ENCODE results near the gene ZNF141. TPM values are rescaled to one million over a fixed set of nuclear protein-coding genes. Genes with fewer than 3 reads are reported as not detected.
"Not testable (repeated sequence)": the region's sequence is repeated elsewhere in the genome, so short reads cannot be mapped to it uniquely, and the experiment has no call there.

ZNF141 gene
- total RNA-seq (2014; rRNA removed; shearing (Covaris generic)) = 11.8 and 17.4 TPM in 2 replicates

GRCh38 chr4:337143-337931, at the start of gene ZNF141:
Gene ZNF141 (plus strand): TSS chr4:337814. CDS start chr4:337984, 170 bp downstream.
- Histone ChIP-seq H3K4me1 (no peaks in the 10 kb centered on the region), H3K36me3 (0 out of 2 replicates have a peak, but pooled peaks cover 4% of the 10 kb centered on the region), H3K27me3 (no peaks in the 10 kb centered on the region), H3K4me3 (peak within 1 kb of the TSS; percentile 63), H3K9me3 (replicated peaks) (no peaks in the 10 kb centered on the region), H3K27ac (peak within 1 kb of the TSS; percentile 58)
- peak; percentile 81 to 86 for DNase-seq

DNA sequence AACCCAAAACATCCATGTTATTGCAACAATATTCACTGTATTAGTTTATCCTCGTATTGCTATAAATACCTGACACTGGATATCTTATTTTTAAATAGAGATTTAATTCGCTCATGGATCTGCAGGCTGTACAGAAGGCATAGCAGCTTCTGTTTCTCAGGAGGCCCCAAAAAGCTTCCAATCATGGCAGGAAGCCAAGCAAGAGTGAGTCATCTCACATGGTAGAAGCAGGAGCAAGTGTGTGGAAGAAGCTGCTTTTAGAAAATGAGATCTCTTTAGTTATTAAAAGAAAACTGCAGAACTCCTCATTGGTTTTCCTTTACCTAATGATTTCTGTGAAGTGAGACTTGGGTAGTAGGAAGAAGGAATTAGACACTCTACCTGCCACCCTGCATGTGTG, 48.7 kb upstream of the ZNF141 start:
- no peak overlapping the region for H3K27ac ChIP-seq
- DNase-seq = peak; percentile 20 to 38
- H3K9me3 ChIP-seq (replicated peaks) = no peaks in the 10 kb centered on the region
- no peaks in the 10 kb centered on the region for H3K4me1 ChIP-seq
- no peaks in the 10 kb centered on the region for H3K27me3 ChIP-seq
- H3K4me3 ChIP-seq = no peak overlapping the region
- H3K36me3 ChIP-seq = no peaks in the 10 kb centered on the region

- no peaks in the 10 kb centered on the region for H3K4me1 ChIP-seq
- H3K4me3 ChIP-seq = no peak overlapping the region
- no peaks in the 10 kb centered on the region for H3K36me3 ChIP-seq
- H3K27me3 ChIP-seq = no peaks in the 10 kb centered on the region
- no peaks in the 10 kb centered on the region for H3K9me3 ChIP-seq (replicated peaks)
- DNase-seq = no peak
- H3K27ac ChIP-seq = no peak overlapping the region
Measured at GRCh38 chr4:294732-295131, 42.9 kb upstream of the ZNF141 start.

- no peak for DNase-seq
- Histone ChIP-seq H3K27me3 (no peaks in the 10 kb centered on the region), H3K27ac (no peak overlapping the region), H3K4me3 (no peak overlapping the region), H3K9me3 (replicated peaks) (no peaks in the 10 kb centered on the region), H3K4me1 (no peaks in the 10 kb centered on the region), H3K36me3 (no peaks in the 10 kb centered on the region)
Measured at GRCh38 chr4:302381-302780, 35.2 kb upstream of the ZNF141 start.

- not testable (repeated sequence) for DNase-seq; H3K4me3 ChIP-seq; H3K9me3 ChIP-seq (replicated peaks)
Measured at GRCh38 chr4:304516-304915, 33.1 kb upstream of the ZNF141 start.

GRCh38 chr4:304969-305680, 32.5 kb upstream of the ZNF141 start, which contains the start of gene ZNF732:
Gene ZNF732 (minus strand): TSS chr4:305474. CDS start chr4:305310, 164 bp downstream.
- H3K4me1 ChIP-seq = no peaks in the 10 kb centered on the region
- H3K36me3 ChIP-seq = no peaks in the 10 kb centered on the region
- no peak for DNase-seq
- H3K27ac ChIP-seq = no peak within 1 kb of the TSS
- H3K27me3 ChIP-seq = no peaks in the 10 kb centered on the region
- H3K4me3 ChIP-seq = no peak within 1 kb of the TSS
- H3K9me3 ChIP-seq (replicated peaks) = no peaks in the 10 kb centered on the region

More at GRCh38 chr4:304516-304915, 33.1 kb upstream of the ZNF141 start:
- H3K36me3 ChIP-seq, H3K27me3 ChIP-seq, H3K4me1 ChIP-seq, H3K27ac ChIP-seq: not testable (repeated sequence)

DNA sequence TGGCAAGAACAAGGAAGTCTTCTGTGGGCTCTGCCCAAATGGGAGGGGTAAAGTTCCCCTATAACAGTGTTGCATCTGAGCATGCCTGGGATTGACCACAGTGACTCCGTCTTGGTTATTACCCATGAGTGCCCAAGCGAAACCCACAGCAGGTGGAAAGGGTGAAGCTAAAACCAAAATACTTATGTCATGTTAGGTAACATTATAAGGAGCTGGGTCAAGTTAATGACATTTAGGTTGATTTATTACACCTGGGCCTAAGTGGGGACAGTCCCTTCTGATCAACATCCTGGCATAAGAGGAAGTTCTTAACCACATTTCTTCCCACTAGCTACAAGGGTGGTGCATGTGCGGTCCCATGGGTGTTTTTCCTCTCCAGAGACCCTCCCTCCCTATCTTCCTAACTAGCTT, 31.1 kb upstream of the ZNF141 start:
- H3K9me3 ChIP-seq (replicated peaks) = no peaks in the 10 kb centered on the region
- H3K27me3 ChIP-seq = no peaks in the 10 kb centered on the region
- no peak overlapping the region for H3K27ac ChIP-seq
- DNase-seq = no peak
- no peaks in the 10 kb centered on the region for H3K4me1 ChIP-seq
- H3K36me3 ChIP-seq = no peaks in the 10 kb centered on the region
- no peak overlapping the region for H3K4me3 ChIP-seq

DNA sequence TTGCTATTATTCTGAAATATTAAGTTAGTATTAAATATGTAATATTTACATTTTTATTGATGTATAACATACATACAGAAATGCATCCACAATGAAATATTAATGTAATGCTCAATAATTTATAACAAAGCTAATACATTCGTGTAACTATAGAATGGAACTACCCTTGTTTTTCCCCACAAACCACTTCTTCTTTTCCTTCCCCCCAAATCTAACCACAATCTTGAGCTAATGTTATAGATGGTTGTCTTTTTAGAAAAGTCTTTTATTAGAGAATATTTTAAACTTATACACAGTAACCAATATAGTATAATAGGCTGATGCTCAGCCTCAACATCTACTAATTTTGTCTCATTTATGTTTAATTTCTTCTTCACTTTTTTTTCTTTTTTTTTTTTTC, 27.8 kb upstream of the ZNF141 start:
- Histone ChIP-seq H3K27ac (no peak overlapping the region), H3K4me1 (no peaks in the 10 kb centered on the region), H3K9me3 (replicated peaks) (no peaks in the 10 kb centered on the region), H3K27me3 (no peaks in the 10 kb centered on the region), H3K36me3 (no peaks in the 10 kb centered on the region), H3K4me3 (no peak overlapping the region)
- DNase-seq = no peak

GRCh38 chr4:314296-314903, 23.2 kb upstream of the ZNF141 start:
- Histone ChIP-seq H3K36me3 (no peaks in the 10 kb centered on the region), H3K4me3 (no peak overlapping the region), H3K9me3 (replicated peaks) (no peaks in the 10 kb centered on the region; the same call in 1 of the 2 replicates), H3K4me1 (no peaks in the 10 kb centered on the region), H3K27me3 (no peaks in the 10 kb centered on the region), H3K27ac (no peak overlapping the region)
- DNase-seq = no peak

DNA sequence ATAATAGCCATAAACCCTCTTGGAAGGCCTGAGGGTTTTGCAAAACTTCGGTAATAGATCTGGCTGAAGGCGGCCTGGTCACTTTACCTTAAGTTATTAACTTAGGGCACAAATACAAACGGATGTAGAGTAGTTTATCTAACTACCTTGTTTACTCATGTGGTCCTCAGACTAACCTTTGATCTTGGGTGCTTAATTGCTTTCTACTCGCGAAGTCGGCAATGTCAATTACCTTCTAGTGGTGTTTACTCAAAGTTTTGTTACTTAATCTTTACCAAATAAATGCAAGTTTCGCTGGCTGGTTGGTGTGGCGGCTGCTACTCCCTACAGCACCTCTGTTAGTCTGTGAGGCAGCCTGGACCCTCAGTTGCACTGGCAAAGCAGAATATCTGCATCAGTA, 8.9 kb upstream of the ZNF141 start:
- Histone ChIP-seq H3K36me3 (no peaks in the 10 kb centered on the region), H3K4me1 (no peaks in the 10 kb centered on the region), H3K9me3 (replicated peaks) (peaks cover 9% of the 10 kb centered on the region; the same call in 1 of the 2 replicates), H3K27ac (no peak overlapping the region), H3K4me3 (no peak overlapping the region), H3K27me3 (no peaks in the 10 kb centered on the region; the same call in 1 of the 2 replicates)
- no peak for DNase-seq

GRCh38 chr4:335515-335914, 2.1 kb upstream of the ZNF141 start:
- Histone ChIP-seq H3K9me3 (replicated peaks) (no peaks in the 10 kb centered on the region), H3K27me3 (no peaks in the 10 kb centered on the region; the same call in 1 of the 2 replicates), H3K4me3 (no peak overlapping the region), H3K4me1 (no peaks in the 10 kb centered on the region), H3K27ac (no peak overlapping the region), H3K36me3 (no peaks in the 10 kb centered on the region)
- no peak for DNase-seq

DNA sequence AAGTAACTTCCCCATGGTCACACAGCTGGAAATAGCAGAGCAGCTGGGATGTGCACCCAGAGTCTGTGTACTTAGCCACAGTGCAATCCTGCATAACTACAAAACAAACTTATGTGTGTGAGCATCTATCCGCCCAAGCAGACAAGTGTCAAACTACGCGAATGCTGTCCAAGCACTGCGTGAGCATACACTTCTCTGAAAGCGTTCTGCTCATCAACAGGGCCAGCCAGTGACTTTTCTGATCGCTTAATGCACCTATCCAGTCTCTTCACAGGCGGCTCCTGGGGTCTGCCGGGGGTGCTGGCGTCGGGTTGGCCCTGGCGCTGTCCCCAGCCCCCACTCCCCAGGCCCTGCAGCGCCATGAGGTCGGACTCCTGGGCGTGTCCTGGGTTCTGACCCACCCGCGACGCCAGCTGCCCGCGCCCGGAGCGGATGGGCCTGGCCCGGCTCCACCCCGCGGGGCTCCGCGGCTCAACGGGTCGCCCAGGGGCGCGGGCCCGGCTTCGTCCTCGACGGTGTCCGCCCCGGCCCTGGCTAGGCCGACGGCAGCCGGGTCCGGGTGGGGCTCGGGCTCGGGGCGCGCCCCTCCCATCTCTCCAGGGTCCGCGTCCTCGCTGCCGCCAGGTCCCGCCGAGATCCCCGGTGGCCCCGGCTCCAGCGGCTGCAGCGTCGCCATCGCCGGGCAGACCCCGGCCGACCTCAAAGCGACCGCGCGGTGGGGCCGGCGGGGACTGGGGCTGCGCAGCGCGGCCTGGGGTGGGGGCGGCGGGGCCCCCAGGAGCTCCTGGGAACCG, 1.3 kb upstream of the ZNF141 start:
- no peak overlapping the region for H3K27ac ChIP-seq
- no peak overlapping the region for H3K4me3 ChIP-seq
- no peaks in the 10 kb centered on the region for H3K36me3 ChIP-seq
- H3K27me3 ChIP-seq = no peaks in the 10 kb centered on the region
- H3K4me1 ChIP-seq = no peaks in the 10 kb centered on the region
- no peak for DNase-seq
- H3K9me3 ChIP-seq (replicated peaks) = no peaks in the 10 kb centered on the region

DNA sequence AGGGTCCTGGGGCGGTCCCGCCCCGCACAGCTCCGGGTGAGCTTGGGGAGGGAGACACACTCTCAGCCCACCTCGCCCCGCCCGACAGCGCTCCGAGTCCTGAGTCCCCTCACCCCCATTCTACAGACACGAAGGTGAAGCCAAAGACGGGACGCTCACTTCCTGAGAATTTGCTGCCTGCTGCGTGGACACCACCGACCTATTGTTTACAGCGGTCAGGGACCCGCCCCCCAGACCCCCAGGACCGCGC, 796 bp upstream of the ZNF141 start:
- Histone ChIP-seq H3K27me3 (no peaks in the 10 kb centered on the region), H3K27ac (no peak overlapping the region), H3K4me3 (peak overlapping the region; percentile 63)

DNA sequence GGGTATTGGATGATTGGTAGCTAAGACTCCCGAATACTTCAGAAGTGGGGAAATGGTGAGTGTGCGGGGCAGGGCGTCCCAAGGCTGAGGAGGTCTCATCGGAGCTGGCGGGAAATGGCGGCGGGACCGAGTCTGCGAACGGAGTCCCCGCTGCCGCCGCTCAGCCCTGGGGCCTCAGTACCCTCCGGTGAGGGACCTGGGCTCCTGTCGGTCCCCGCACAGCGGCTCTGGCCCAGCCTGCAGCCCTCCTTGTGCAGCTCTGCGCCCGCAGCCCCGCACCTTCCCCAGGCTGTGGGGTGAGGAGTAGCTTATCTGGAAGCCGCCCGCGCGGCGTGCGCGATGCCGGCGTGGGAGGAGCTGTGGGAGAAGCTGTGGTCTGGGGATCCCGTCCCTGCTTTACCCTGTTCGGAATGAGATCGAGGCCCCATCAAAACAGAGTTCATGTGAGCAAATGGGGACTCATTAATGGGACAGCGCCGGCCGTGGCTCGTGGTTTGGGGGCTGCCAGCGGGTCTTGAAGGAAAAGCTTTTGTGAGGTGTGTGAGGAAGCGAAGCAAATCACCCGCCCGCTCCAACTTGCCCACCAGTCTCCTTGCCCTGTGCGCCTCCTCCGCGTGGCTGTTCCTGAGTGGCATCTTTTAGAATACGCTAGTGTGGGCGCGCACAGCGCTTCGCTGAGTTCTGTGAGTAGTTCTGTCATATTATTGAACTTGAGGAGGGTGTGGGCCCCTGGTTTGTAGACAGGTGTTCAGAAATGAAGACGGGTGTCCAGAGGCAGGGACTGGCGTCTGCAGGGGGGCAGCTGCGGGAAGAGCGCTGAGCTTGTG, 531 bp downstream of the ZNF141 start:
- Histone ChIP-seq H3K36me3 (0 out of 2 replicates have a peak, but pooled peaks cover 4% of the 10 kb centered on the region), H3K4me1 (no peaks in the 10 kb centered on the region), H3K9me3 (replicated peaks) (no peaks in the 10 kb centered on the region), H3K4me3 (peak overlapping the region; percentile 63), H3K27me3 (no peaks in the 10 kb centered on the region), H3K27ac (peak overlapping the region; percentile 58)
- DNase-seq = peak in 1 of 2 experiments; percentile 24

More for the DNA sequence above, 796 bp upstream of the ZNF141 start:
- Histone ChIP-seq H3K4me1 (no peaks in the 10 kb centered on the region), H3K36me3 (0 out of 2 replicates have a peak, but pooled peaks cover 4% of the 10 kb centered on the region), H3K9me3 (replicated peaks) (no peaks in the 10 kb centered on the region)
- no peak for DNase-seq
